ENCODE results near the gene FSCN2. TPM values are rescaled to one million over a fixed set of nuclear protein-coding genes. Genes with fewer than 3 reads are reported as not detected.

Gene FSCN2
- total and polyA plus RNA-seq, 7 experiments from 2014 or later, result 0.56 to 1.6 (median 0.70) TPM; not detected in 2

- no peak for DNase-seq
- Mint-ChIP-seq H3K36me3 (peaks cover 0 to 34% (median 19%) of the 10 kb centered on the region in 5 donors), H3K4me1 (peaks cover 0 to 6% (median 0%) of the 10 kb centered on the region in 7 donors), H3K27ac (peak overlapping the region in 1 of 9 donors; percentile 36), H3K9me3 (no peaks in the 10 kb centered on the region), H3K4me3 (no peak overlapping the region), H3K27me3 (no peaks in the 10 kb centered on the region)
- Histone ChIP-seq H3K4me3 (ENCODE audit: low read length) (no peak overlapping the region), H3K36me3 (ENCODE audit: control insufficient read depth in 2 of 3, insufficient read depth in 3 of 3, low read length in 3 of 3) (peaks cover 1 to 91% (median 20%) of the 10 kb centered on the region in 3 experiments), H3K27me3 (ENCODE audit: control insufficient read depth in 2 of 2, insufficient read depth in 2 of 2, low read length in 2 of 2) (no peaks in the 10 kb centered on the region), H3K4me1 (ENCODE audit: control insufficient read depth in 2 of 2, insufficient read depth in 2 of 2, low read length in 2 of 2) (no peaks in the 10 kb centered on the region), H3K9me3 (ENCODE audit: control insufficient read depth in 2 of 3, low read length in 3 of 3) (no peaks in the 10 kb centered on the region), H3K27ac (ENCODE audit: low read depth, low read length) (no peak overlapping the region)
- intact Hi-C loops (cut with micrococcal nuclease), result no loop called here
- CTCF ChIA-PET, result interaction anchor here (0.5 kb wide), 1 partner anchor 288 kb away, joined by 6 read pairs; no protein-coding TSS in a partner anchor
- no peak for ATAC-seq
- POLR2A ChIA-PET, result interaction anchor here (2.3 kb wide), 1 partner anchor 13 kb away, joined by 10 read pairs; the partner anchor contains the start of gene FAAP100
Observed at GRCh38 chr17:81565231-81565630, 37.1 kb downstream of the FSCN2 start.

- peaks cover 0 to 39% (median 18%) of the 10 kb centered on the region in 5 donors for H3K36me3 Mint-ChIP-seq
- Histone ChIP-seq H3K4me1 (ENCODE audit: control insufficient read depth in 2 of 2, insufficient read depth in 2 of 2, low read length in 2 of 2) (no peaks in the 10 kb centered on the region), H3K27me3 (ENCODE audit: control insufficient read depth in 2 of 2, insufficient read depth in 2 of 2, low read length in 2 of 2) (no peaks in the 10 kb centered on the region), H3K9me3 (ENCODE audit: control insufficient read depth in 2 of 3, low read length in 3 of 3) (no peaks in the 10 kb centered on the region), H3K27ac (ENCODE audit: low read depth, low read length) (no peak overlapping the region), H3K4me3 (ENCODE audit: low read length) (no peak overlapping the region), H3K36me3 (ENCODE audit: control insufficient read depth in 2 of 3, insufficient read depth in 3 of 3, low read length in 3 of 3) (peaks cover 7 to 94% (median 24%) of the 10 kb centered on the region in 3 experiments)
- peaks cover 0 to 6% (median 0%) of the 10 kb centered on the region in 7 donors for H3K4me1 Mint-ChIP-seq
- H3K27me3 Mint-ChIP-seq, result no peaks in the 10 kb centered on the region
- ATAC-seq, result no peak
- ChIA-PET CTCF (interaction anchor here (0.8 to 1.4 kb wide), 2 partner anchors 14 to 37 kb away, joined by 3 read pairs; no protein-coding TSS in a partner anchor), POLR2A (interaction anchor here (1.4 to 1.5 kb wide), 2 partner anchors 9 to 16 kb away, joined by 3 read pairs; no protein-coding TSS in a partner anchor)
- H3K4me3 Mint-ChIP-seq, result no peak overlapping the region
- intact Hi-C loops (cut with micrococcal nuclease), result no loop called here
- H3K27ac Mint-ChIP-seq, result peak overlapping the region in 2 of 9 donors; percentile 10 to 29
- no peak for DNase-seq
- no peaks in the 10 kb centered on the region for H3K9me3 Mint-ChIP-seq
Observed at GRCh38 chr17:81566461-81567126, 38.4 kb downstream of the FSCN2 start.

GRCh38 chr17:81567191-81567590 lies 39.0 kb downstream of the FSCN2 start:
- H3K27ac Mint-ChIP-seq, result no peak overlapping the region
- POLR2A ChIA-PET, result interaction anchor here (1.4 to 1.5 kb wide), 2 partner anchors 10 to 15 kb away, joined by 3 read pairs; no protein-coding TSS in a partner anchor
- H3K4me1 ChIP-seq (ENCODE audit: control insufficient read depth in 2 of 2, insufficient read depth in 2 of 2, low read length in 2 of 2), result no peaks in the 10 kb centered on the region
- no peak overlapping the region for H3K4me3 Mint-ChIP-seq
- no peaks in the 10 kb centered on the region for H3K9me3 ChIP-seq (ENCODE audit: control insufficient read depth in 2 of 3, low read length in 3 of 3)
- CTCF ChIA-PET, result interaction anchor here (0.8 to 1.4 kb wide), 2 partner anchors 15 to 36 kb away, joined by 3 read pairs; no protein-coding TSS in a partner anchor
- H3K4me1 Mint-ChIP-seq, result peaks cover 0 to 6% (median 0%) of the 10 kb centered on the region in 7 donors
- ATAC-seq, result no peak
- no peaks in the 10 kb centered on the region for H3K27me3 ChIP-seq (ENCODE audit: control insufficient read depth in 2 of 2, insufficient read depth in 2 of 2, low read length in 2 of 2)
- H3K27ac ChIP-seq (ENCODE audit: low read depth, low read length), result no peak overlapping the region
- no peak overlapping the region for H3K4me3 ChIP-seq (ENCODE audit: low read length)
- H3K36me3 ChIP-seq (ENCODE audit: control insufficient read depth in 2 of 3, insufficient read depth in 3 of 3, low read length in 3 of 3), result peaks cover 7 to 92% (median 21%) of the 10 kb centered on the region in 3 experiments
- no peaks in the 10 kb centered on the region for H3K27me3 Mint-ChIP-seq
- no peaks in the 10 kb centered on the region for H3K9me3 Mint-ChIP-seq
- intact Hi-C loops (cut with micrococcal nuclease), result no loop called here
- peaks cover 0 to 39% (median 18%) of the 10 kb centered on the region in 5 donors for H3K36me3 Mint-ChIP-seq
- DNase-seq, result no peak

- no peak for ATAC-seq
- no peak overlapping the region for H3K27ac ChIP-seq (ENCODE audit: low read depth, low read length)
- H3K36me3 ChIP-seq (ENCODE audit: control insufficient read depth in 2 of 3, insufficient read depth in 3 of 3, low read length in 3 of 3), result peaks cover 7 to 89% (median 21%) of the 10 kb centered on the region in 3 experiments
- H3K27ac Mint-ChIP-seq, result peak overlapping the region in 2 of 9 donors; percentile 22 to 41
- no peaks in the 10 kb centered on the region for H3K9me3 ChIP-seq (ENCODE audit: control insufficient read depth in 2 of 3, low read length in 3 of 3)
- H3K9me3 Mint-ChIP-seq, result no peaks in the 10 kb centered on the region
- ChIA-PET POLR2A (no interaction called here), CTCF (interaction anchor here (0.7 kb wide), 1 partner anchor 870 kb away, joined by 4 read pairs; no protein-coding TSS in a partner anchor)
- peaks cover 0 to 6% (median 0%) of the 10 kb centered on the region in 7 donors for H3K4me1 Mint-ChIP-seq
- H3K36me3 Mint-ChIP-seq, result peaks cover 0 to 40% (median 21%) of the 10 kb centered on the region in 5 donors
- H3K27me3 Mint-ChIP-seq, result no peaks in the 10 kb centered on the region
- H3K4me1 ChIP-seq (ENCODE audit: control insufficient read depth in 2 of 2, insufficient read depth in 2 of 2, low read length in 2 of 2), result no peaks in the 10 kb centered on the region
- intact Hi-C loops (cut with micrococcal nuclease), result no loop called here
- H3K27me3 ChIP-seq (ENCODE audit: control insufficient read depth in 2 of 2, insufficient read depth in 2 of 2, low read length in 2 of 2), result no peaks in the 10 kb centered on the region
- no peak for DNase-seq
- H3K4me3 ChIP-seq (ENCODE audit: low read length), result no peak overlapping the region
- H3K4me3 Mint-ChIP-seq, result no peak overlapping the region
Observed at GRCh38 chr17:81568416-81568815, 40.2 kb downstream of the FSCN2 start.

- ATAC-seq (no peak), DNase-seq (no peak)
- Mint-ChIP-seq H3K36me3 (peaks cover 0 to 38% (median 19%) of the 10 kb centered on the region in 5 donors), H3K4me3 (no peak overlapping the region), H3K27ac (no peak overlapping the region), H3K9me3 (no peaks in the 10 kb centered on the region), H3K27me3 (no peaks in the 10 kb centered on the region), H3K4me1 (peaks cover 0 to 6% (median 0%) of the 10 kb centered on the region in 7 donors)
- H3K27me3 ChIP-seq (ENCODE audit: control insufficient read depth in 2 of 2, insufficient read depth in 2 of 2, low read length in 2 of 2), result no peaks in the 10 kb centered on the region
- intact Hi-C loops (cut with micrococcal nuclease), result no loop called here
- no peak overlapping the region for H3K27ac ChIP-seq (ENCODE audit: low read depth, low read length)
- CTCF ChIA-PET, result no interaction called here
- POLR2A ChIA-PET, result no interaction called here
- H3K4me3 ChIP-seq (ENCODE audit: low read length), result no peak overlapping the region
- no peaks in the 10 kb centered on the region for H3K9me3 ChIP-seq (ENCODE audit: control insufficient read depth in 2 of 3, low read length in 3 of 3)
- H3K36me3 ChIP-seq (ENCODE audit: control insufficient read depth in 2 of 3, insufficient read depth in 3 of 3, low read length in 3 of 3), result peaks cover 19 to 87% (median 27%) of the 10 kb centered on the region in 3 experiments
- no peaks in the 10 kb centered on the region for H3K4me1 ChIP-seq (ENCODE audit: control insufficient read depth in 2 of 2, insufficient read depth in 2 of 2, low read length in 2 of 2)
Observed at GRCh38 chr17:81569986-81570514, 41.9 kb downstream of the FSCN2 start.

GRCh38 chr17:81570964-81571363 lies 42.8 kb downstream of the FSCN2 start:
- no peaks in the 10 kb centered on the region for H3K27me3 ChIP-seq (ENCODE audit: control insufficient read depth in 2 of 2, insufficient read depth in 2 of 2, low read length in 2 of 2)
- no peaks in the 10 kb centered on the region for H3K9me3 ChIP-seq (ENCODE audit: control insufficient read depth in 2 of 3, low read length in 3 of 3)
- intact Hi-C loops (cut with micrococcal nuclease), result no loop called here
- H3K36me3 ChIP-seq (ENCODE audit: control insufficient read depth in 2 of 3, insufficient read depth in 3 of 3, low read length in 3 of 3), result peaks cover 19 to 86% (median 27%) of the 10 kb centered on the region in 3 experiments
- ChIA-PET POLR2A (no interaction called here), CTCF (no interaction called here)
- H3K36me3 Mint-ChIP-seq, result peaks cover 0 to 33% (median 12%) of the 10 kb centered on the region in 5 donors
- no peak overlapping the region for H3K27ac Mint-ChIP-seq
- ATAC-seq, result no peak
- H3K9me3 Mint-ChIP-seq, result no peaks in the 10 kb centered on the region
- H3K27ac ChIP-seq (ENCODE audit: low read depth, low read length), result no peak overlapping the region
- H3K4me1 ChIP-seq (ENCODE audit: control insufficient read depth in 2 of 2, insufficient read depth in 2 of 2, low read length in 2 of 2), result no peaks in the 10 kb centered on the region
- H3K4me3 ChIP-seq (ENCODE audit: low read length), result no peak overlapping the region
- DNase-seq, result no peak
- H3K27me3 Mint-ChIP-seq, result no peaks in the 10 kb centered on the region
- peaks cover 0 to under 1% (median 0%) of the 10 kb centered on the region in 7 donors for H3K4me1 Mint-ChIP-seq
- H3K4me3 Mint-ChIP-seq, result no peak overlapping the region

All from naive thymus-derived CD4-positive, alpha-beta T cell (primary cell).